ENCODE data around the gene ZSWIM6.

DNA sequence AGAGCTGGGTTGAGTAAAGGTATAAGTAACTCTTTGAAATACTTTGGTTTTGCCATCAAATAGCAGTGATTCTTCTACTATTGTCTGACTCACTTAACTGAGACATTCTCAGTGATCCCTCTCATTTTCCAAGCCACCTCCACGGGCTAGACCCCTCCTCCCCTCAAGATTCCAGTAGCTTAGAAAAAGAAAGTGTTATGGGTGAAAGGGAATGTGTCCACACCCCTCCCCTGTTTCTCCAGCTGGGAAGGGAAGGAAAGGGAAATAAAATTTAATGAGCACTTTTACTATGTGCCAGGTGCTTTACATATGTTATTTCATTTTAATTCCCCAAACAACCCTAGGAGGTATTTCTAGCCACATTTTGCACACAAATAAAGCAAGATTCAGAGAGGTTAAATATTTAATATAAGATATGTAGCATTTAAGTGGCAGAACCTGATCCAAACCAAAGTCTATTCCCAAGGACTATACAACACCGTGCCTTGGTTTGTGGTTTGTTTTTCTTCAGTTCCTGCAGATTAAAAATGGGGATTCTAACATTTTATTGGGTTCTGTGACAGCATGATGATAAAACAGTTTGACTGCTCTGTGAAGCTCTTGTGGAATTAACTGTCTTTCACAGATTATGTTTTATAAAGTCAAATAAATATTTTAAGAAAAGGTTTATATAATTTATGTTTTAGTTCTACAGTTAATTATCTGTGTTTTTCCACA is 135.9 kb downstream of the ZSWIM6 start:
- no peak for TF ChIP-seq POLR2A (IDR thresholded peaks at IDR 0.05)
- TF ChIP-seq EP300 (IDR thresholded peaks at IDR 0.05; ENCODE audit: low read depth), result no peak
- peak; percentile 12 to 40 (median 30) for TF ChIP-seq POLR2AphosphoS5 (IDR thresholded peaks at IDR 0.05)

All from transverse colon (tissue), 3 donors.